Thyroid gland (tissue), 4 donors: Measurements from ENCODE around the gene BRIP1. TPM values are rescaled to one million over a fixed set of nuclear protein-coding genes. Genes with fewer than 3 reads are reported as not detected.

Experiments
- DNase-seq, 2 donors: peaks; one replicate each; pipeline ENCODE4 v3.0.0-alpha.2; 2019
- H3K27ac ChIP-seq, 3 donors: fragments of 200-600 bp; sonication (generic); 1 replicate in 2 of 3; 2 replicates in 1 of 3; pipeline ENCODE4 v1.5.1; 2016 to 2019; ENCODE audit warnings: mild to moderate bottlenecking in 1 of 3, moderate library complexity in 1 of 3
- H3K27me3 ChIP-seq: fragments of 200-600 bp; sonication (generic); one replicate; pipeline ENCODE4 v1.5.1; 2019
- H3K36me3 ChIP-seq, 2 donors: fragments of 200-600 bp; sonication (generic); one replicate each; pipeline ENCODE4 v1.5.1; 2016 to 2019
- H3K4me1 ChIP-seq, 2 donors: fragments of 200-600 bp; sonication (generic); one replicate each; pipeline ENCODE4 v1.5.1; 2017 to 2019
- H3K4me3 ChIP-seq, 3 donors: fragments of 200-600 bp; sonication (generic); replicated peaks in 1 of 3; 1 replicate in 2 of 3; 2 replicates in 1 of 3; pipeline ENCODE4 v1.5.1; 2016; ENCODE audit warnings: mild to moderate bottlenecking in 1 of 3
- H3K9me3 ChIP-seq: fragments of 200-600 bp; sonication (generic); one replicate; pipeline ENCODE4 v1.5.1; 2017
- POLR2A ChIP-seq, 2 donors: fragments of 450-650 bp; IDR thresholded peaks; one replicate each; pipeline ENCODE4 v1.6.1; 2017; ENCODE audit warnings: antibody characterized with exemption in 2 of 2, mild to moderate bottlenecking in 2 of 2, moderate library complexity in 1 of 2
- WGBS, 2 donors: methylation state at CpG; one replicate each; pipeline ENCODE4 v1.1.5; 2017; 5-methylcytosine and 5-hydroxymethylcytosine counted together
- intact Hi-C: fragments of 100-400 bp; cut with DNase I; formaldehyde crosslinking; loops from one replicate; pipeline ENCODE4 v1.15.1; 2023
- total RNA-seq, 4 donors: library from RNA; depleted of rRNA; stranded (reverse); fragments of >200 nt; gene quantifications; one replicate each; pipeline ENCODE4 v1.2.3, GENCODE V29; 2016
- TF ChIP-seq, protein P1 (sequence below), 6 experiments: fragments of 200-600 bp in 3 of 6; fragments of 450-650 bp in 3 of 6; sonication (generic) in 3 of 6; IDR thresholded peaks; one replicate each; pipeline ENCODE4 v1.5.1; 2016 to 2019; ENCODE audit warnings: antibody characterized with exemption in 6 of 6, mild to moderate bottlenecking in 2 of 6, inconsistent platforms in 1 of 6, moderate library complexity in 1 of 6

The BRIP1 gene
- total RNA-seq, 4 donors from 2014 or later, result 0.40 TPM; not detected in 3

DNA sequence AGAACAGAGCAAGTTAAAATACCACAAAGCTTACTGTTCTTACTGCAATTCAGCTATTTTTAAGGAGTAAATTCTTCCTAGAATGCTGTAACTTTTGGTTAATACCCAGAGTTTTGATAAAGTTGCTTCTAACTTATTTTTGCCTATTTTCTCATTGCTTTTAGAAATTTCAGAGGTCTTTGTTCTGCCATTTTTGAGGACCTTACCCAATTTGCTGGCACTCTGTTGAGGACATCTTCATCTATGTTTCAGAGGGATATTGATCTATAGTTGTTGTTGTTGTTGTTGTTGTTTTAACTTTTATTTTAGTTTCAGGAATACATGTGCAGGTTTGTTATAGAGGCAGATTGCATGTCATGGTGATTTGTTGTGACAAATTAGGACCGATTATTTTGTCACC lies 161.3 kb downstream of the BRIP1 start:
- H3K4me3 ChIP-seq, result no peak overlapping the region
- H3K4me1 ChIP-seq, result no peaks in the 10 kb centered on the region
- no peak for DNase-seq
- H3K27me3 ChIP-seq, result no peaks in the 10 kb centered on the region
- intact Hi-C loops, result no loop called here
- no peak overlapping the region for H3K27ac ChIP-seq
- WGBS, 2 donors, result 97 to 100% methylated on average over 1 of the region's 1 CpG
- H3K9me3 ChIP-seq, result no peaks in the 10 kb centered on the region
- H3K36me3 ChIP-seq, result no peaks in the 10 kb centered on the region
- no peak for TF ChIP-seq POLR2A (IDR thresholded peaks at IDR 0.05)
- TF ChIP-seq, protein P1, sequence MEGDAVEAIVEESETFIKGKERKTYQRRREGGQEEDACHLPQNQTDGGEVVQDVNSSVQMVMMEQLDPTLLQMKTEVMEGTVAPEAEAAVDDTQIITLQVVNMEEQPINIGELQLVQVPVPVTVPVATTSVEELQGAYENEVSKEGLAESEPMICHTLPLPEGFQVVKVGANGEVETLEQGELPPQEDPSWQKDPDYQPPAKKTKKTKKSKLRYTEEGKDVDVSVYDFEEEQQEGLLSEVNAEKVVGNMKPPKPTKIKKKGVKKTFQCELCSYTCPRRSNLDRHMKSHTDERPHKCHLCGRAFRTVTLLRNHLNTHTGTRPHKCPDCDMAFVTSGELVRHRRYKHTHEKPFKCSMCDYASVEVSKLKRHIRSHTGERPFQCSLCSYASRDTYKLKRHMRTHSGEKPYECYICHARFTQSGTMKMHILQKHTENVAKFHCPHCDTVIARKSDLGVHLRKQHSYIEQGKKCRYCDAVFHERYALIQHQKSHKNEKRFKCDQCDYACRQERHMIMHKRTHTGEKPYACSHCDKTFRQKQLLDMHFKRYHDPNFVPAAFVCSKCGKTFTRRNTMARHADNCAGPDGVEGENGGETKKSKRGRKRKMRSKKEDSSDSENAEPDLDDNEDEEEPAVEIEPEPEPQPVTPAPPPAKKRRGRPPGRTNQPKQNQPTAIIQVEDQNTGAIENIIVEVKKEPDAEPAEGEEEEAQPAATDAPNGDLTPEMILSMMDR (IDR thresholded peaks at IDR 0.05), result no peak

DNA sequence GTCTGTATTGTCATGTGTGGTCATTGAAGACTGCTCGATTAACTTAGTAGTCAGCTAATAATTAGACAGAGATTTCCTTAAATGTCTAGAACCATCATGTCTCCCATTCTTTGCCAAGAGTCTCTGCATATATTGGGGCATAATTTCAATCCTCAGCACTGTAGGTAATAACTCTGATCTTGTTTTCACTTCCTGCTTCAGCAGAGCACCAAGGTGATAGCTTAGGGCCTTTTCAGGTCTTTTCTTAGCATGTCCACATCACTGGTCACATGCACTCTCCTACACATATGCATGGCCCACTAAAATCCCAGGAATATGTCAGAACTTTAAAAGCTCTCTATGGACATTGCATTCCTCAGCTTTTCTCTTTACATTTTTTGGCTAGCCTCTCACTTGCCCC lies 162.0 kb downstream of the BRIP1 start:
- Histone ChIP-seq H3K9me3 (no peaks in the 10 kb centered on the region), H3K4me1 (no peaks in the 10 kb centered on the region), H3K27ac (no peak overlapping the region), H3K4me3 (no peak overlapping the region), H3K36me3 (no peaks in the 10 kb centered on the region), H3K27me3 (no peaks in the 10 kb centered on the region)
- intact Hi-C loops, result no loop called here
- 94 to 96% methylated on average over 1 of the region's 1 CpG for WGBS, 2 donors
- DNase-seq, result no peak
- TF ChIP-seq, protein P1 (IDR thresholded peaks at IDR 0.05), result no peak
- no peak for TF ChIP-seq POLR2A (IDR thresholded peaks at IDR 0.05)

DNA sequence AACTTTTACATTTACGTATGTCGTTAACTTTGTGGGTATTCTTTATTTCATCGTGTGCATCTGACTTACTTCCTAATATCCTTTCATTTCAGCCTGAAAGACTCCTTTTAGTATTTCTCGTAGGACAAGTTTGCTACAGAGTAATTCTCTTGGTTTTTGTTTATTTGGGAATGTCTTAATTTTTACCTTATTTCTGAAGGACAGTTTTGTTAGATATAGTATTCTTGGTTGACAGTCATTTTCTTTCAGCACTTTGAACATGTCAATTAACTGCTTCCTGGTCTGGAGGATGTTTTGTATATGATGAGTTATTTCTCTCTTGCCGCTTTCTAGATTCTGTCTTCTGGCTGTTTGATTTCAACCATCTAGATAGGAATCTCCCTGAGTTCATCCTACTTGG lies 163.1 kb downstream of the BRIP1 start:
- intact Hi-C loops, result no loop called here
- Histone ChIP-seq H3K27ac (no peak overlapping the region), H3K4me3 (no peak overlapping the region), H3K36me3 (no peaks in the 10 kb centered on the region), H3K9me3 (no peaks in the 10 kb centered on the region), H3K27me3 (no peaks in the 10 kb centered on the region), H3K4me1 (no peaks in the 10 kb centered on the region)
- no peak for TF ChIP-seq POLR2A (IDR thresholded peaks at IDR 0.05)
- TF ChIP-seq, protein P1 (IDR thresholded peaks at IDR 0.05), result no peak
- 96 to 97% methylated on average over 5 of the region's 5 CpGs for WGBS, 2 donors
- DNase-seq, result no peak

DNA sequence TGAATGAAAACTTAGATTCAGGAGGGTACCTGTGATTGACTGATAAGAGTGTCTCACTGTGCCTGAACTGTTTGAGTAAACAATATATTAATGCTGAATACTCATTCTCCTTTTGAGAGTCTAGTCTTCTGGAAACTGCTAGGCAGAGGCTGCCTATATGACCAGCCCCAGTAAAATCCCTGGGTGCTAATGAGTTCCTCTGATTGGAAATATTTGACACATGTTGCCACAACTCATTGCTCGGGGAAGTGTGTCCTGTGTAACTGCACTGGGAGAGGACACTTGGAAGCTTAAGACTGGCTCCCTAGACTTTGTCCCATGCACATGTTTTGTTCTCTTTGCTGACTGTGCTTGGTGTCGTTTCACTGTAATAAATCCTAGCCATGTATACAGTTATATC lies 163.6 kb downstream of the BRIP1 start:
- DNase-seq, result no peak
- H3K9me3 ChIP-seq, result no peaks in the 10 kb centered on the region
- WGBS, 2 donors, result 93 to 100% methylated on average over 2 of the region's 2 CpGs

DNA sequence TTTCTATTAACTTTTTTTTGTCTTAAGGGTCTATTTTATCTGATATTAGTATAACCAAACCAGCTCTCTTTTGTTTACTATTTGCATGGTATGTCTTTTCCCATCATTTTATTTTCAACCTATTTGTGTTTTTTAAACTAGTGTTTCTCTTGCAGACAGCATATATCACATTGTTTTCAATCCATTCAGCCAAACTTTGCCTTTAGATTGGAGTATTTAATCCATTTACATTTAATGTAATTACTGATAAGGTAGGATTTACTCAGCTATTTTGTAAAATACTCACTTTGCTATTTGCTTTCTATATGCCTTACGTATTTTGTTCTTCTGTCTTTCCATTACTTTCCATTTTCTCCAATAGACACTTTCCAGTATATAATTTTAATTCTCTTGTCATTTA lies 164.3 kb downstream of the BRIP1 start:
- Histone ChIP-seq H3K27ac (no peak overlapping the region), H3K4me3 (no peak overlapping the region), H3K27me3 (no peaks in the 10 kb centered on the region), H3K36me3 (no peaks in the 10 kb centered on the region), H3K4me1 (no peaks in the 10 kb centered on the region), H3K9me3 (no peaks in the 10 kb centered on the region)
- no peak for DNase-seq
- intact Hi-C loops, result no loop called here
- TF ChIP-seq POLR2A (IDR thresholded peaks at IDR 0.05), result no peak
- TF ChIP-seq, protein P1 (IDR thresholded peaks at IDR 0.05), result no peak
- WGBS, 2 donors, result 95 to 100% methylated on average over 1 of the region's 1 CpG

More for the DNA sequence above, 163.6 kb downstream of the BRIP1 start:
- intact Hi-C loops, result no loop called here
- H3K27ac ChIP-seq, result no peak overlapping the region
- H3K27me3 ChIP-seq, result no peaks in the 10 kb centered on the region
- no peak overlapping the region for H3K4me3 ChIP-seq
- TF ChIP-seq, protein P1 (IDR thresholded peaks at IDR 0.05), result no peak
- no peak for TF ChIP-seq POLR2A (IDR thresholded peaks at IDR 0.05)
- H3K36me3 ChIP-seq, result no peaks in the 10 kb centered on the region
- H3K4me1 ChIP-seq, result no peaks in the 10 kb centered on the region
